ENCODE results near the gene TIAM1. TPM values are rescaled to one million over a fixed set of nuclear protein-coding genes. Genes with fewer than 3 reads are reported as not detected.

Gene TIAM1
- polyA plus RNA-seq, 2 of the 4 experiments (the other 2 are of a cell fraction): 0.23 to 0.40 TPM

DNA sequence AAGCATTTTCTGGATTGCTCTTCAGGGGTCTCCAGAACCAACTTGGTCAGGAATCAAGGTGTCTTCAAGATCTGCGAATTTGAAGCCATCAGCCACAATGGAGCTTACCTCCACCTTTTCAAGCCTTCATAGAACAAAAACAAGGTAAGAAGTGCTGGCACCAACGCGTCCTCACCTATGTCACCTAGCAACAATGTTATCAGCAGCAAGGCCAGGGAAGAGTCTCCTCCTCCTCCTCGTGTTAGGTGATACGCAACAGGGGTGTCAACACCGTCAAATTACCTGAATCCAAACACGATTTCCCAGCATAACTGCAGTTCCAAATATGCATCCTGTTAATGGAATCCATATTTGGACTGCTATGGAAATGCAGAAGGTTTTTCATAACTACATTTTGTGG, 4.1 kb upstream of the TIAM1 start:
- POLR2A ChIA-PET: no interaction called here
- no peak for FAIRE-seq

GRCh38 chr21:31347435-31348032, 3.5 kb upstream of the TIAM1 start:
- no peak for FAIRE-seq
- Histone ChIP-seq H3K4me3 (no peak overlapping the region), H3K4me2 (peak overlapping the region; percentile 65), H3K4me1 (no peaks in the 10 kb centered on the region), H3K27ac (no peak overlapping the region), H3K9me3 (no peaks in the 10 kb centered on the region)
- 3% methylated on average over 15 of the region's 15 CpGs for WGBS (ENCODE audit: missing lambda C conversion rate)
- ChIA-PET CTCF (interaction anchor here (0.7 to 2.6 kb wide), 14 partner anchors 15 to 233 kb away, joined by 3 to 16 read pairs (median 3); no protein-coding TSS in a partner anchor), POLR2A (no interaction called here)
- peak; percentile 67 to 68; a peak in 3 of 6 replicates for ATAC-seq
- peak; percentile 19 to 42 for DNase-seq (ENCODE audit: low read depth in 1 of 2, low spot score in 1 of 2)
- TF ChIP-seq SMC3 (IDR thresholded peaks at IDR 0.05): 0 out of 3 replicates have a peak, but pooled peaks have one; percentile 36
- TF ChIP-seq BHLHE40 (IDR thresholded peaks at IDR 0.05; ENCODE audit: low read depth, low read length): no peak
- TF ChIP-seq NPAS2 (CRISPR knock-in tag; IDR thresholded peaks at IDR 0.05; ENCODE audit: borderline replicate concordance): no peak
- no peak for TF ChIP-seq GATA3 (IDR thresholded peaks at IDR 0.05; ENCODE audit: borderline replicate concordance)
- TF ChIP-seq HEYL (CRISPR knock-in tag; IDR thresholded peaks at IDR 0.05): no peak
- no peak for TF ChIP-seq MAZ (IDR thresholded peaks at IDR 0.05; ENCODE audit: borderline replicate concordance, low read depth, low read length)
- TF ChIP-seq ZNF302 (CRISPR knock-in tag; IDR thresholded peaks at IDR 0.05): no peak
- TF ChIP-seq CBX8 (IDR thresholded peaks at IDR 0.05): no peak
- TF ChIP-seq NFE2L2 (conservative IDR thresholded peaks at IDR 0.05; ENCODE audit: low read length): no peak
- TF ChIP-seq HDAC2 (IDR thresholded peaks at IDR 0.05): no peak
- TF ChIP-seq CHD4 (IDR thresholded peaks at IDR 0.05; ENCODE audit: borderline replicate concordance): no peak
- TF ChIP-seq RFX5 (IDR thresholded peaks at IDR 0.05): no peak
- no peak for TF ChIP-seq CHD2 (IDR thresholded peaks at IDR 0.05; ENCODE audit: low read length, partially characterized antibody)
- no peak for TF ChIP-seq SREBF2 (IDR thresholded peaks at IDR 0.05)
- peak; percentile 32; the same call in 2 of the 3 replicates for TF ChIP-seq CTCF (IDR thresholded peaks at IDR 0.05)
- TF ChIP-seq FOSB (CRISPR knock-in tag; IDR thresholded peaks at IDR 0.05): no peak
- peak; percentile 8 to 32; a peak in 3 of 5 replicates for TF ChIP-seq RAD21 (conservative IDR thresholded peaks at IDR 0.05 in 1 of 2, IDR thresholded peaks at IDR 0.05 in 1 of 2)
- TF ChIP-seq CBX2 (IDR thresholded peaks at IDR 0.05; ENCODE audit: borderline replicate concordance, low read depth): no peak
- TF ChIP-seq ESRRA (IDR thresholded peaks at IDR 0.05; ENCODE audit: borderline replicate concordance, low read length): no peak
- TF ChIP-seq RNF2 (IDR thresholded peaks at IDR 0.05; ENCODE audit: borderline replicate concordance, low read depth): no peak
- TF ChIP-seq E2F6 (IDR thresholded peaks at IDR 0.05; ENCODE audit: borderline replicate concordance, low read depth): no peak
- no peak for TF ChIP-seq REST (IDR thresholded peaks at IDR 0.05)
- TF ChIP-seq TP53 (CRISPR knock-in tag; IDR thresholded peaks at IDR 0.05): no peak
- TF ChIP-seq MAFK (IDR thresholded peaks at IDR 0.05; ENCODE audit: partially characterized antibody): no peak
- TF ChIP-seq ZFP36 (IDR thresholded peaks at IDR 0.05; ENCODE audit: borderline replicate concordance, partially characterized antibody): no peak

More for the DNA sequence above, 4.1 kb upstream of the TIAM1 start:
- H3K27ac ChIP-seq: no peak overlapping the region
- no peaks in the 10 kb centered on the region for H3K4me1 ChIP-seq
- DNase-seq (ENCODE audit: low read depth in 1 of 2, low spot score in 1 of 2) (no peak), ATAC-seq (no peak)
- WGBS (ENCODE audit: missing lambda C conversion rate): 33% methylated on average over 7 of the region's 7 CpGs
- no peak overlapping the region for H3K4me3 ChIP-seq
- CTCF ChIA-PET: interaction anchor here (0.6 to 2.6 kb wide), 14 partner anchors 16 to 233 kb away, joined by 3 to 16 read pairs (median 3); no protein-coding TSS in a partner anchor
- no peak for TF ChIP-seq ZNF302 (CRISPR knock-in tag; IDR thresholded peaks at IDR 0.05)
- TF ChIP-seq CBX8 (IDR thresholded peaks at IDR 0.05): no peak
- no peaks in the 10 kb centered on the region for H3K9me3 ChIP-seq
- H3K4me2 ChIP-seq: no peak overlapping the region
